NCI-H146 treated with DMSO at 0.1 percent for 48 hours (cell line): ENCODE measurements around the gene SMTN.
"Not testable (repeated sequence)": the region's sequence is repeated elsewhere in the genome, so short reads cannot be mapped to it uniquely, and the experiment has no call there.

Experiments used
- DNase-seq: peaks from one replicate; lab custom pipeline; 2025; ENCODE audit not compliant: unreplicated experiment; lab: John Stamatoyannopoulos, UW

The SMTN gene

GRCh38 chr22:31089160-31090100 lies 8.3 kb downstream of the SMTN start:
- no peak for DNase-seq

GRCh38 chr22:31090217-31091085 lies 9.3 kb downstream of the SMTN start:
- no peak for DNase-seq

- no peak for DNase-seq
Measured at GRCh38 chr22:31091106-31091975, 10.2 kb downstream of the SMTN start.

GRCh38 chr22:31092161-31092560 lies 11.0 kb downstream of the SMTN start:
- no peak for DNase-seq

GRCh38 chr22:31093086-31093850 lies 12.2 kb downstream of the SMTN start:
- no peak for DNase-seq

- no peak for DNase-seq
Measured at GRCh38 chr22:31094021-31094551, 13.0 kb downstream of the SMTN start.

- DNase-seq = no peak
Measured at GRCh38 chr22:31094741-31095140, 13.6 kb downstream of the SMTN start.

- DNase-seq = no peak
Measured at GRCh38 chr22:31095637-31096249, 14.6 kb downstream of the SMTN start.

- no peak for DNase-seq
Measured at GRCh38 chr22:31096657-31097279, 15.7 kb downstream of the SMTN start.

- not testable (repeated sequence) for DNase-seq
Measured at GRCh38 chr22:31097539-31097938, 16.4 kb downstream of the SMTN start.

GRCh38 chr22:31097941-31098631 lies 17.0 kb downstream of the SMTN start:
- no peak for DNase-seq

- no peak for DNase-seq
Measured at GRCh38 chr22:31098632-31099110, 17.6 kb downstream of the SMTN start.

- no peak for DNase-seq
Measured at GRCh38 chr22:31099386-31099785, 18.3 kb downstream of the SMTN start.

GRCh38 chr22:31099841-31100761 lies 19.0 kb downstream of the SMTN start:
- DNase-seq = no peak

- no peak for DNase-seq
Measured at GRCh38 chr22:31100762-31101525, 19.8 kb downstream of the SMTN start.

GRCh38 chr22:31102441-31103081 lies 21.4 kb downstream of the SMTN start:
- no peak for DNase-seq
